Right forelimb (tissue), 1 donor: Measurements from ENCODE around the gene SYNGR2.
A peak's percentile ranks its signal among the peaks of the same experiment; 100 is the strongest.

Source experiments
- DNase-seq: peaks from one replicate; pipeline ENCODE4 v3.0.0-alpha.2; 2018

Gene SYNGR2, protein sequence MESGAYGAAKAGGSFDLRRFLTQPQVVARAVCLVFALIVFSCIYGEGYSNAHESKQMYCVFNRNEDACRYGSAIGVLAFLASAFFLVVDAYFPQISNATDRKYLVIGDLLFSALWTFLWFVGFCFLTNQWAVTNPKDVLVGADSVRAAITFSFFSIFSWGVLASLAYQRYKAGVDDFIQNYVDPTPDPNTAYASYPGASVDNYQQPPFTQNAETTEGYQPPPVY

GRCh38 chr17:78168242-78168902 is at the start of gene SYNGR2:
Gene SYNGR2, plus strand, starts transcription at chr17:78168581. Its CDS starts 36 bp downstream, at chr17:78168617.
- peak; percentile 74 for DNase-seq

GRCh38 chr17:78118801-78119241 is 49.6 kb upstream of the SYNGR2 start:
- DNase-seq, result no peak

- DNase-seq, result no peak
Measured at GRCh38 chr17:78120537-78120936, 47.8 kb upstream of the SYNGR2 start.

DNA sequence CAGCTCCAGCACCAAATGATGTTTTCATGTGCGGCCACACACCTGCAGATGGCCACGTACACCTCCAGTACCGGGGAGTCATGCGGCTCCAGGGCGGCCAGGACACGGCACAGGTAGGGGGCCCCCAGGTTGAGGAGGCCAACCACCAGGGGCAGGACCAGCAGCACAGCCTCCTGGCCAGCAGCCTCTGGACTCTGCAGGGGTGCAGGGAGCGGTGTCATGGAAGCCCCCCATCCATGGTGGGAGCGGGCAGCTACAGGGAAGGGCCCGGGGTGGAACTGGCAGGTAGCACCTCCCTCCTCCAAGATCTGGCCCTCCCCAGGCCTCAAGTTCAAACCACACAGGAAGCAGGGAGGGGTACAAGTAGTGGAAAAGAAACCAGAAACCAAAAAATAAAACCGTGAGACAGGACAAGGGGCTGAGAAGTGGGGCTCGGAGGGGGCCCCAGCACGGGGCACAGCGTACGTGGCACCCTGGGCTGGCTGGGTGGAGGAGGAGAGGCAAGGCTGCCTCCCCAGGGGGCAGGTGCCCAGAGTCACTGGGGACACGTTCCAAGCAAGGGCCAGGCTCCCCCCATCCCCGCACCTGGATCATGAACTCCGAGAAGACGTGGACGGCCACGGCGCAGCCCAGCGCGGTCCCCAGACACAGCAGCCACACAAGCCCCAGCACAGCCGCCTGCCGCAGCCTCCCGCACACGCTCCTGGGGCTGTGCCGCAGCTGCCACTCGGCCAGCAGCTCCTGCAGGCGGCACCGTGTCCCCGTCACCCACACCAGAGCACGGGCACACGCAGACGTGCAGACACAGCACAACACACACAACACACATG is 47.2 kb upstream of the SYNGR2 start:
- DNase-seq, result no peak

GRCh38 chr17:78121801-78122215 is 46.6 kb upstream of the SYNGR2 start:
- DNase-seq, result no peak

DNA sequence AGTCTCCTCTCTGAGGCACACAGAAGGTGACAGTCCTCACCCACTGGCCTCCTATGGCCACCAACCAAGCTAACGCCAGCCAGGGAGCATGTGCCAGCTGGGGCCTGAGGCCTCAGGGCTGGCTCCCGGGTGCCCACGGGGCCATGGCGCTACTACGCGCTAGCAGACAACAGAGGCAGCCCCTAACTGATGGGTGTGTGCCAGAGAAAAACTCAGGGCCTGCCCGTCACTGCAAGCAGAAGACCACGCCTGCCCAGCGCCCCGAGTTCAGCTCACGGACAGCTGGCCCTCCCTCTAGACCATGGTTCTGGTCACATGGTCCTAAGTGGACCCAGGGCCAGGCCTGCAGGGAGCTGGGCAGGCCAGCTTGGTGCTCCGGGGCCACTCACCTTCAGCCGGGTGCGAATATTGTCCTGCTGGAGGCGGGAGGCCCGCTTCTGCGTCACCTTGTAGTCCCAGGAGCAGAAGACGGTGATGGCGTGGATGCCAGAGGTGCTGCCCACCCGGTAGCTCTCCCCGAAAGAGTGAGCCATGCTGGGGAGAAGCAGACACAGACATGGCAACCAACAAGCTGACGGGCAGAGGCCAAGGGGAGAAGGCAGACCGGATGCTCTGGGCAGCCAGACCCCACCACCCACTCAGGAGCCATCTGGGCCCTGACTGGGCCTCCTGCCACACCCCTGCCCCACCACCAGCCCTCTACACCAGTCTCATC is 46.0 kb upstream of the SYNGR2 start:
- no peak for DNase-seq

DNA sequence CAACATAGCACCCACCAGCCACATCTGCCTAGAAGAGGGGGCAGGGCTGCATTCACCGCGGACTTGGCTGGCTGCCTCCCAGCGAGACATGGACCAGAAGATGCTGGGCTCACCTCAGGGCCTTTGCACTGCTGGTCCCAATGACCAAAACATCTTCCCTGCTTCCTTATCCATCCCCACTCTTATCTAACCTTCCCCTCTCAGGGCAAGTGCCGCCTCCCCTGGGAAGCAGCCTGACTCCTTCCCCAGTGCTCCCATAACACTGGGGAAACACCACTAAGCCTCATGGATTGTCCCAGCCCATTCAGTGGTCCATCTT is 45.5 kb upstream of the SYNGR2 start:
- DNase-seq, result no peak

GRCh38 chr17:78123258-78123929 is 45.0 kb upstream of the SYNGR2 start:
- no peak for DNase-seq

DNA sequence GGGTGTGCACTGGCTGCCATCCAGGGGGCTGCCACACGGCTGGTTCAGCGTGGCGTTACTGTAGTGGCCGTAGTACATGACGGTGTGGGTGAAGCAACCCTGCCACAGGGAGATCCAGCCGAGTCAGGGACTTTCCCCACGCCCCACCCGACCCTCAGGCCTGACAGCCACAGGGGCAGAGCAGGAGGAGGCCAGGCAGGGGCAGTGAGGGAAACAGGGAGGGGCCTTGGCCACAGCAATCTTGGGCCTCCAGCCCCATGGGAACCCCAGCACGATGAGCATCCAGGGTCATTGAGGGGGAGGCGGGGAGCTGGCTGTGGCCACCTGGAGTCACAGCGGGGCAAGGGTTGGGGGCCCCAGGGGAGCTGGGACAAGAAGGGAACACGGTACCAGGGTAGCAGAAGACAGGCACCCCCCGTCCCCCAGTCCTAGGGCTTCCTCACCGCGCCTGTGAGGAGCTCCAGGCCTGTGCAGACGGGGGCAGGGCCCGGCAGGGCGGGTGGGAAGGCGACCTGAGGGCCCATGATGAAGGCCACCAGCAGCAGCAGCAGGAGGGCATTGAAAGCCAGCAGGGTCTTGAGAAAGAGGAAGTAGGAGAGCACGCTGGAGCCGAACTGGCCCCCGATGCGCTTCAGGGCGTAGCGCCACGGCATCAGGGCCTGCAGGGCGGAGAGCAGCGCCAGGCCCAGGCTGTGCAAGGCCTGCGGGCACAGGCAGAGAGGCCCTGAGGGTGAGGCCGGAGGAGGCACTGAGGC is 44.1 kb upstream of the SYNGR2 start:
- no peak for DNase-seq

DNA sequence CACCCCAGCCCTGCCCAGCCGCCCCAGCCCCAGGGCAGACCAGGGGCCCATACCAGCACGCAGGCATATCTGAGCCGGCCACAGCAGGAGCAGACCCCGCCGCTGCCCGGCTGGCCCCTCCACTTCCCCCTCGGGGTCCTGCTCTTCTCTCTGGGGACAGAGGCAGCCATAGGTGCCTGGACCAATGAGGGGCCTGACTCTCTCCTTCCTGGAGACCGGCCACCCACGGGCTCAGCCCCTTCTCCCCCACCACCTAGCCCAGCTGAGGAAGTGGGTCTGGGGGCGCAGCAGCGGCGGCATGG is 43.6 kb upstream of the SYNGR2 start:
- no peak for DNase-seq

- no peak for DNase-seq
Measured at GRCh38 chr17:78125138-78125913, 43.1 kb upstream of the SYNGR2 start.

- DNase-seq, result no peak
Measured at GRCh38 chr17:78125976-78126894, 42.1 kb upstream of the SYNGR2 start.

GRCh38 chr17:78126895-78127238 is 41.5 kb upstream of the SYNGR2 start:
- no peak for DNase-seq

DNA sequence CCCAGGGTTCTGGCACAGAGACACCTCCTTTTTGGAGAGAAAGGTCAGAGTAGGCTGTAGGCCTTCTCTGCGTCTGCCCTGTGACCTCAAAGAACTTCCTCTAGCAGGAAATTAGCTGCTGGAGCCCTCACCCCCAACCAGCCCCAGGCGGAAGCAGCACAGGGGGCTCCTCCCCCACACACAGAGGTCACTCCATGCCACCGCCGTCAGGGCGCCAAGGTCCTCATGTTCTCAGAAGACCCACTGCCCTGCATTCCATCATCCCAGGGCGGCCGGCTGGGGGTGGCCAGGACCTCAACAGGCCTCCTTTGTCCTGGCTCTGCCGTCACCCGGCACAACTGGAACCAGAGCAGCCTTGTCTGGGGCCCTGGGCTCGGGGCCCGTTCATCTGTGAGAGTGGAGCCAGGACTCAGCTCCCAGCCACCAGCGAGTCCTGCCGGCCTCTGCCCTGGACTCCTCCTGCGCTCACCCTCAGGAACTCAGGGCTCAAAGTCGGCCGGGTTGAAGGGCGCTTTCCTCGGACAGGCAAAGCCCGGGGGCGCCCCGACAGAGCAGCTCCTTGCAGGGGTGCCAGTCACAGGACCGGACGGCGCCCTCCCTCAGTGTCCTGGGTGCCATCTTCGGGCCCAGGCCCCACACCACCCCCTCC is 41.0 kb upstream of the SYNGR2 start:
- DNase-seq, result no peak

- DNase-seq, result no peak
Measured at GRCh38 chr17:78127888-78128550, 40.4 kb upstream of the SYNGR2 start.

DNA sequence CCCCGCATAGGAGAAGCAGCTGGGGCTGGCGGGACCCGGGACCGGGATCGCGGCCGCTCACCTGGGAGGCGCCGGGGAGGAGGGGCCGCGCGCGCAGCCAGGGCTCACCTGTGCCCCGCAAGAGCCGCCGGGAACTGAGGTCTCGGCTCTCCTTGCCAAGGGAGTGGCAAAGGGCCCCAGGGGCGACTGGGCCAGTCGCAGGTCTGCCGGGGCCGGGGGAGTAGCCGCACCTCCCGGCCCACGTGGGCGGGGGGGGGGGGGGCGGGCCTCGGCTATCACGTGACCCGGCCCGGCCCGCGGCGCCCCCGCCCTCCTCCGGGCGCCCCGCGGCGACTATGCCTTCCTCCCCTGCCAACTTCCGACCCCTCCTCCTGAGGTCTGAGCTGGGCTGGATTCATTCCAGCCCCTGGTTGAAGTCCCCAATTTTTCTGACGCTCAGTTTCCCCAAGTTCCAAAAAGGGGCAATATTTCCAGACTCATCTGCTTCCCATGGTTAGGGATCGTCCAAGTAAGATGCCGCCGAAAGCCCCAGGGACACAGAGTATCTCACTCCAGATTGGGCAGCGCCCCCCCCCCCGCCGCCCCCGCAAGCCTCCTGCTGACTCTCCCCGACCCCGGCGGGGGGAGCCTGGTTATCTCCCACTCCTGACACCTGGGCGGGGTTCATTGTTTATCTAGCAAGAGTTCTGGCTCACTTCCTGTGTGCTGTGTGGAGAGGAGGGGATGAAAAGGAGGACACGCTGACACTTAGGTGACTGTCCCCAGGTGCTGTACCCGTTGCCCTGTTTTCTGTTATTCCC is 39.6 kb upstream of the SYNGR2 start, which contains the start of gene TMC6:
TSS of gene TMC6 (minus strand) at position 205 of the 800 bp plus-strand sequence. CDS start 1,923 bp downstream, outside the sequence.
- no peak for DNase-seq

DNA sequence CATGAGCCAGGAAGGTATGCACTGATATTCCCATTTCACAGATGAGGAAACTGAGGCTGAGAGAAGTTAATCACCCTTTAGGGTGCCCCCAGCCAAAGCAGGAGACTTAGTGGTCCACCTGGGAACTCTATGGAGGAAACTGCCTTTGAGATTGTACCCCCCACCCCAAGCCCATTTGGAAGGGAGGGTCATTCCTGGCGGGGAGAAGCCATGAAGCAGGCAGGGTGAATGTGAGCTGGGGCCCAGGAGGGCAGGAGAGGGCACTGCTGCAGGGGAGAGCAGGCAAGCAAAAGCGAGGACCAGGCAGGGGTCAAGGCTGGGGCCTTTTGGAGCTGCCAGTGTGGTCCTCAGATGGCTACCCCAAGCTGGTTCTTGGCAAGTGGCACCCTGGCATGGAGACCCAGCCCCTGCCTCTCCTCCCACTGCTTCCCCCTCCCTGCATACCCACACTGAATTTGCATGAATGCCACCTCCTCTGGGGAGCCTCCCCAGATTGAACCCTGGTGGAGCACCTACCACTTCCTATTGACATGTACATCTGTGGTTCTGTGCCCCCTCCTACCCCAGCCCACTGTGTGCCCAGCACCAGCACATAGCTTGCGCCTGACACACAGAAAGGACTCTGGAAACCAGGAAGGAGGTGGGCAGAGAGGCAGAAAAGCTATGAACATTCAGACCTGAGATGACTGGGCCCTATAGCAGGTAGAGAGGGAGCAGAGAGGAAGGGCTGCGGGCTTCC is 38.9 kb upstream of the SYNGR2 start:
- no peak for DNase-seq

DNA sequence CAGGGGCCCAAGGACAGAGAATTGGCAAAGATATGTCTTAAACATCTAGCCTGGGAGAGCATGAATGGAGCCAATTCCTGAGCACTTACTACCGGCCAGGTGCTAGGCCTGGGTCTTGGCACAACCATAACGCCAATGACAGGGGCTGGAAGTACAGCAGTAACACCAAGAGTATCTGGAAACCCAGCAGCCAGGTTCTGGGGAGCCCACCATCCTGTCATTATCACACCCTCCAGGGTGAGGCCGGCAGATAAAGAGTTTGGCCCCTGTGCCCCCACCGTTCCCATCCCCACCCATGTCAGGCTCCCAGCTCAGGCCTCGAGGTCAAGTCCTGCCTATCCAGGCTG is 38.3 kb upstream of the SYNGR2 start:
- DNase-seq, result no peak
